ENCODE measurements around the gene DCAF8L1.
"Not testable (repeated sequence)": the region's sequence is repeated elsewhere in the genome, so short reads cannot be mapped to it uniquely, and the experiment has no call there.

DCAF8L1 gene

GRCh38 chrX:27995611-27996010 lies 14.4 kb upstream of the DCAF8L1 start:
- no peak overlapping the region for H3K9ac ChIP-seq (ENCODE audit: low read length)
- no peak overlapping the region for H3K18ac ChIP-seq (ENCODE audit: low read length)
- no peaks in the 10 kb centered on the region for H3K9me3 ChIP-seq (ENCODE audit: insufficient read depth, low read depth, low read length)
- H3K79me1 ChIP-seq (ENCODE audit: low read length): no peaks in the 10 kb centered on the region
- no peak overlapping the region for H3K4me3 ChIP-seq (ENCODE audit: low read depth, low read length)
- H3K4ac ChIP-seq (ENCODE audit: low read depth, low read length): no peak overlapping the region
- H2BK120ac ChIP-seq (ENCODE audit: insufficient read depth, low read length, poor library complexity): no peak overlapping the region
- no peak overlapping the region for H3K14ac ChIP-seq (ENCODE audit: low read length)
- H4K8ac ChIP-seq (ENCODE audit: low read depth, low read length): no peak overlapping the region
- H2BK12ac ChIP-seq (ENCODE audit: low read length): no peak overlapping the region
- no peak for DNase-seq
- no peaks in the 10 kb centered on the region for H3K36me3 ChIP-seq (ENCODE audit: control insufficient read depth in 1 of 2, insufficient read depth in 2 of 2, low read length in 2 of 2)
- no peak overlapping the region for H4K12ac ChIP-seq (ENCODE audit: low read depth, low read length)
- no peaks in the 10 kb centered on the region for H3K79me2 ChIP-seq (ENCODE audit: control insufficient read depth, insufficient read depth, low read length, poor library complexity)
- no peaks in the 10 kb centered on the region for H3K27me3 ChIP-seq (ENCODE audit: insufficient read depth, low read length)
- H2BK5ac ChIP-seq (ENCODE audit: low read depth, low read length, poor library complexity): no peak overlapping the region
- no peak overlapping the region for H3K23ac ChIP-seq (ENCODE audit: low read length)
- H2AFZ ChIP-seq (ENCODE audit: insufficient read depth, low read length, poor library complexity): no peak overlapping the region
- no peak overlapping the region for H2AK5ac ChIP-seq (ENCODE audit: low read length)
- H3K27ac ChIP-seq (ENCODE audit: low read depth, low read length): no peak overlapping the region
- H4K91ac ChIP-seq (ENCODE audit: low read depth, low read length): no peak overlapping the region
- WGBS (ENCODE audit: extremely low coverage, insufficient coverage, insufficient read length): no CpG with 5 or more reads among the region's 3 CpGs
- H3K4me2 ChIP-seq (ENCODE audit: low read length): no peak overlapping the region
- no peaks in the 10 kb centered on the region for H3K4me1 ChIP-seq (ENCODE audit: control insufficient read depth in 1 of 2, insufficient read depth in 2 of 2, low read length in 2 of 2)

GRCh38 chrX:27987862-27988646 lies 6.8 kb upstream of the DCAF8L1 start:
- H2AK5ac ChIP-seq (ENCODE audit: low read length): no peak overlapping the region
- no peak overlapping the region for H3K18ac ChIP-seq (ENCODE audit: low read length)
- H3K36me3 ChIP-seq (ENCODE audit: control insufficient read depth in 1 of 2, insufficient read depth in 2 of 2, low read length in 2 of 2): no peaks in the 10 kb centered on the region
- no peak overlapping the region for H3K14ac ChIP-seq (ENCODE audit: low read length)
- H3K79me1 ChIP-seq (ENCODE audit: low read length): no peaks in the 10 kb centered on the region
- no peak for DNase-seq
- no peak overlapping the region for H3K4ac ChIP-seq (ENCODE audit: low read depth, low read length)
- H3K9ac ChIP-seq (ENCODE audit: low read length): no peak overlapping the region
- no peak overlapping the region for H3K4me3 ChIP-seq (ENCODE audit: low read depth, low read length)
- no peak overlapping the region for H3K23ac ChIP-seq (ENCODE audit: low read length)
- H2BK12ac ChIP-seq (ENCODE audit: low read length): no peak overlapping the region
- no peaks in the 10 kb centered on the region for H3K4me1 ChIP-seq (ENCODE audit: control insufficient read depth in 1 of 2, insufficient read depth in 2 of 2, low read length in 2 of 2)
- no peak overlapping the region for H3K27ac ChIP-seq (ENCODE audit: low read depth, low read length)
- no peaks in the 10 kb centered on the region for H3K27me3 ChIP-seq (ENCODE audit: insufficient read depth, low read length)
- H3K79me2 ChIP-seq (ENCODE audit: control insufficient read depth, insufficient read depth, low read length, poor library complexity): no peaks in the 10 kb centered on the region
- WGBS (ENCODE audit: extremely low coverage, insufficient coverage, insufficient read length): no CpG with 5 or more reads among the region's 2 CpGs
- no peak overlapping the region for H2AFZ ChIP-seq (ENCODE audit: insufficient read depth, low read length, poor library complexity)
- H4K8ac ChIP-seq (ENCODE audit: low read depth, low read length): no peak overlapping the region
- H2BK5ac ChIP-seq (ENCODE audit: low read depth, low read length, poor library complexity): no peak overlapping the region
- no peak overlapping the region for H4K12ac ChIP-seq (ENCODE audit: low read depth, low read length)
- H3K4me2 ChIP-seq (ENCODE audit: low read length): no peak overlapping the region
- H2BK120ac ChIP-seq (ENCODE audit: insufficient read depth, low read length, poor library complexity): no peak overlapping the region
- H3K9me3 ChIP-seq (ENCODE audit: insufficient read depth, low read depth, low read length): no peaks in the 10 kb centered on the region
- H4K91ac ChIP-seq (ENCODE audit: low read depth, low read length): no peak overlapping the region

GRCh38 chrX:27976934-27977333 lies 4.3 kb downstream of the DCAF8L1 start:
- not testable (repeated sequence) for H3K79me2 ChIP-seq (ENCODE audit: control insufficient read depth, insufficient read depth, low read length, poor library complexity); H3K4ac ChIP-seq (ENCODE audit: low read depth, low read length); H3K4me1 ChIP-seq (ENCODE audit: control insufficient read depth in 1 of 2, insufficient read depth in 2 of 2, low read length in 2 of 2); H3K9ac ChIP-seq (ENCODE audit: low read length); H3K9me3 ChIP-seq (ENCODE audit: insufficient read depth, low read depth, low read length); H2BK120ac ChIP-seq (ENCODE audit: insufficient read depth, low read length, poor library complexity); H3K14ac ChIP-seq (ENCODE audit: low read length); H3K79me1 ChIP-seq (ENCODE audit: low read length); H3K23ac ChIP-seq (ENCODE audit: low read length); H3K4me3 ChIP-seq (ENCODE audit: low read depth, low read length); H3K18ac ChIP-seq (ENCODE audit: low read length); H4K12ac ChIP-seq (ENCODE audit: low read depth, low read length); H3K4me2 ChIP-seq (ENCODE audit: low read length); H2AK5ac ChIP-seq (ENCODE audit: low read length); H4K91ac ChIP-seq (ENCODE audit: low read depth, low read length); H3K27ac ChIP-seq (ENCODE audit: low read depth, low read length); H4K8ac ChIP-seq (ENCODE audit: low read depth, low read length); H3K36me3 ChIP-seq (ENCODE audit: control insufficient read depth in 1 of 2, insufficient read depth in 2 of 2, low read length in 2 of 2); H2AFZ ChIP-seq (ENCODE audit: insufficient read depth, low read length, poor library complexity); H2BK5ac ChIP-seq (ENCODE audit: low read depth, low read length, poor library complexity); H2BK12ac ChIP-seq (ENCODE audit: low read length); DNase-seq; H3K27me3 ChIP-seq (ENCODE audit: insufficient read depth, low read length)
- no CpG with 5 or more reads among the region's 4 CpGs for WGBS (ENCODE audit: extremely low coverage, insufficient coverage, insufficient read length)

- no peak overlapping the region for H3K4ac ChIP-seq (ENCODE audit: low read depth, low read length)
- no peak overlapping the region for H2AK5ac ChIP-seq (ENCODE audit: low read length)
- H2AFZ ChIP-seq (ENCODE audit: insufficient read depth, low read length, poor library complexity): no peak overlapping the region
Measured at GRCh38 chrX:27976284-27976683, 5.0 kb downstream of the DCAF8L1 start.

More at GRCh38 chrX:27976284-27976683, 5.0 kb downstream of the DCAF8L1 start:
- Histone ChIP-seq H3K9ac (ENCODE audit: low read length) (no peak overlapping the region), H3K79me1 (ENCODE audit: low read length) (no peaks in the 10 kb centered on the region), H3K4me3 (ENCODE audit: low read depth, low read length) (no peak overlapping the region), H3K9me3 (ENCODE audit: insufficient read depth, low read depth, low read length) (no peaks in the 10 kb centered on the region), H4K12ac (ENCODE audit: low read depth, low read length) (no peak overlapping the region), H2BK12ac (ENCODE audit: low read length) (no peak overlapping the region), H3K27me3 (ENCODE audit: insufficient read depth, low read length) (no peaks in the 10 kb centered on the region), H4K91ac (ENCODE audit: low read depth, low read length) (no peak overlapping the region), H3K14ac (ENCODE audit: low read length) (no peak overlapping the region), H3K18ac (ENCODE audit: low read length) (no peak overlapping the region), H3K79me2 (ENCODE audit: control insufficient read depth, insufficient read depth, low read length, poor library complexity) (no peaks in the 10 kb centered on the region), H4K8ac (ENCODE audit: low read depth, low read length) (no peak overlapping the region), H3K4me2 (ENCODE audit: low read length) (no peak overlapping the region), H3K23ac (ENCODE audit: low read length) (no peak overlapping the region), H2BK120ac (ENCODE audit: insufficient read depth, low read length, poor library complexity) (no peak overlapping the region), H3K27ac (ENCODE audit: low read depth, low read length) (no peak overlapping the region), H3K36me3 (ENCODE audit: control insufficient read depth in 1 of 2, insufficient read depth in 2 of 2, low read length in 2 of 2) (no peaks in the 10 kb centered on the region), H3K4me1 (ENCODE audit: control insufficient read depth in 1 of 2, insufficient read depth in 2 of 2, low read length in 2 of 2) (no peaks in the 10 kb centered on the region), H2BK5ac (ENCODE audit: low read depth, low read length, poor library complexity) (no peak overlapping the region)
- no CpG with 5 or more reads among the region's 4 CpGs for WGBS (ENCODE audit: extremely low coverage, insufficient coverage, insufficient read length)
- DNase-seq: no peak

All from trophoblast cell (in vitro differentiated cells and primary cell).